HG03097 (cell line): ENCODE data around the gene LRRC40.
A peak's percentile ranks its signal among the peaks of the same experiment; 100 is the strongest.
"Not testable (repeated sequence)": the region's sequence is repeated elsewhere in the genome, so short reads cannot be mapped to it uniquely, and the experiment has no call there.

Source experiments
- ATAC-seq: cut with Tn5 transposase; IDR thresholded peaks from one replicate; pipeline ENCODE4 v1.9.1; 2021; ENCODE audit not compliant: unreplicated experiment, low FRiP score

LRRC40 gene

DNA sequence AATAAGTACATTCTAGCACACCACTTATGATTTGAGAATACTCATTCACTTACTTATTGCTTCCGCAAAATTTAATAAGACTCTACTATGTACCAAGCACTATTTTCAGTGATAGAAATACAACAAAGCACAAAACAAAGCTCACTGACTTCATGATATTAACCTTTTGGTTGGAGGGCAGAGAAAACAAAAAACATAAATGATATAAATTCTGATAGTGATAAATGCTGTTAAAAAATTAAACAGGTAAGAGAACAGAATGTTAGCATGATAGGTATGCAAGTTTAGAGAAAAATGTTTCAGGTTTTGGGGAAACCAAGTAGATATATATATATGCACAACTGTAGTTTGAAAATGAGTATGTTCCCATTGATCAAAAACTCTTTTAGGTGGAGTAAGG lies 1.2 kb downstream of the LRRC40 start:
- ATAC-seq: no peak

GRCh38 chr1:70202173-70202758 lies 3.1 kb downstream of the LRRC40 start:
- ATAC-seq: no peak

DNA sequence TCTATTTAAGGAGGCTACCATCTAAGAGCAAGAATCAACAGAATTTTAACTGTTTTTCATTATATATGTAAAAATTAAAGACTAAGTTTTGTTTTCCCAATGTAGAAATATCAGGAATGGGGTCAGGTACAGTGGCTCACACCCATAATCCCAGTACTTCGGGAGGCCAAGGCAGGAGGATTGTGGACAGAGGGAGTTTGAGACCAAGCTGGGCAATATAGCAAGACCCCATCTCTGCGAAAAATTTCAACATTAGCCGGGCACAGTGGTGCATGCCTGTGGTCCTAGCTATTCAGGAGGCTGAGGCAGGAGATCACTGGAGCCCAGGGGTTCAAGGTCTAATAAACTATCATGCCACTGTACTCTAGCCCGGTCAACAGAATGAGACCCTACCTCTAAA lies 5.3 kb downstream of the LRRC40 start:
- ATAC-seq: no peak

- no peak for ATAC-seq
These were observed 9.0 kb downstream of the LRRC40 start for GRCh38 chr1:70196333-70196732.

DNA sequence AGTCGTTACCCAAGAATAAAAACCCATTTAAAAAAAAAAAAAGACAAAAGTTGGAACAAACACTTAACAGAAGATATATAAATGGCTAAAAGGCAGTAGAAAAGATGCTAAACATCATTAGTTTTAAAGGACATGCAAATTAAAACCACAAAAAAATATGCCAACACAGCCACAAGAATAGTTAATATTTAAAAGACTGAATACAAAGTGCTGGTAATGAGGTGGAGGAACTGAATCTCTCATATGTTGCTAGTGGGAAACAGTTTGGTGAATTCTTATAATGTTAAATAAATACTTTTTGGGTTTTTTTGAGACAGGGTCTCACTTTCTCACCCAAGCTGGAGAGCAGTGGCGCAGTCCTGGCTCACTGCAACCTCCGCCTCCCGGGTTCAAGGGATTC lies 10.0 kb downstream of the LRRC40 start:
- peak; percentile 73 for ATAC-seq

- no peak for ATAC-seq
These were observed 10.8 kb downstream of the LRRC40 start for GRCh38 chr1:70194601-70195000.

- not testable (repeated sequence) for ATAC-seq
These were observed 12.9 kb downstream of the LRRC40 start for GRCh38 chr1:70192446-70192845.

- ATAC-seq: no peak
These were observed 15.2 kb downstream of the LRRC40 start for GRCh38 chr1:70190180-70190579.

DNA sequence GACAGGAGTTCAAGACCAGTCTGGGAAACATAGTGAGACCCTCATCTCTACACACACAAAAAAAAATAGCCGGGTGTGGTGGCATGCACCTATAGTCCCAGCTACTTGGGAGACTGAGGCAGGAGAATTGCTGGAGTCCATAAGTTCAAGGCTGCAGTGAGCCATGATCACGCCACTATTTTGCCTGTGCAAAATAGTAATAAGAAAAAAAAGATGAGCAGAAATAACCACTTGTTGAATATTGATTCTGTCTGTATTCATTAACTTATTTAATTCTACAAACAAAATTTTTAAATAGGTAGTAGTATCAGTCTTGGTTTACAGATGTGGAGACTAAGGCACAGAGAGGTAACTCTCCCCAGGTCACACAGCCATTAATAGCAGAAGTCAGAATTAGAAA lies 16.9 kb downstream of the LRRC40 start:
- no peak for ATAC-seq

DNA sequence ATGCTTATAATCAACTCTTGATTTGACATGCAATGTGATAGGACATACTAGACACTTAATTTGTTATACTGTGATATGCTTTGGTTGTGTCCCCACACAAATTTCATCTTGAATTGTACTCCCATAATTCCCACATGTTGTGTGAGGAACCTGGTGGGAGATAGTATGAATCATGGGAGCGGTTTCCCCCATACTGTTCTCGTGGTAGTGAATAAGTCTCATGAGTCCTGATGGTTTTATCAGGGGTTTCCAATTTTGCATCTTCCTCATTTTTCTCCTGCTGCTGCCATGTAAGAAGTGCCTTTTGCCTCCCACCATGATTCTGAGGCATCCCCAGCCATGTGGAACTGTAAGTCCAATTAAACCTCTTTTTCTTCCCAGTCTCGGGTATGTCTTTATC lies 20.2 kb downstream of the LRRC40 start:
- ATAC-seq: not testable (repeated sequence)

GRCh38 chr1:70171512-70171911 lies 33.9 kb downstream of the LRRC40 start:
- ATAC-seq: no peak

DNA sequence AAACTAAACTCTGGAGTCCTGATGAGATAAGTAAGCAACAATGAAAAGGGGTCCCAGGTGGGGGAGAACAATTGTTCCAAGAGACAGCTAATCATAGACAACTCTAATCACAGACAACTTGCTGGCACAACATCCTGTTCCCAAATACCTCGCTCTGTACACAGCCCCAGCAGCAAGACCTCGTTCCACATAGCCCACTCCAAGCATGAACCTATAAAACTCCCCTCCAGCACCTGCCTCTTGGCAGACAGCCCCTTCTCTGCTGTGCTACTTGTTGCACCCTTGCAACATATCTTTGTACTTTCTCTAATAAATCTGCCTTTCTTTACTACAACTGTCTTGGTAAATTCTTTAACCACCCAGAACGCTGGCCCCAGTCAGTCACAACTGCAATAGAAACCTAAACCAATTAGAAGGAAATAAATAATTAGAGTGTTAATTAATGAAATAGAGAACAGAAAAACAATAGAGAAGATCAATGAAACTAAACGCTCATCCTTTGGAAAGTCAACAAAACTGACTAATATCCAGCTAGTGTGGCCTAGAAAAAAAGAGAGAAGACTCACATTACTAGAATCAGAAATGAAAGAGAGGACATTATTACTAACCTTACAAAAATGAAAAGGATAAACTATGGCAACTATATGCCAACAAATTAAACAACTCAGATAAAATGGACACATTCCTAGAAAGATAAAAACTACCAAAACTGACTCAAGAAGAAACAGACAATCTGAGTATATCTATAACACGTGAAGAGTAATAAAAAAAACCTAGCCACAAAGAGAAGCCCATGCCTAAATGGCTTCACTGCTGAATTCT lies 36.1 kb downstream of the LRRC40 start:
- ATAC-seq: no peak

DNA sequence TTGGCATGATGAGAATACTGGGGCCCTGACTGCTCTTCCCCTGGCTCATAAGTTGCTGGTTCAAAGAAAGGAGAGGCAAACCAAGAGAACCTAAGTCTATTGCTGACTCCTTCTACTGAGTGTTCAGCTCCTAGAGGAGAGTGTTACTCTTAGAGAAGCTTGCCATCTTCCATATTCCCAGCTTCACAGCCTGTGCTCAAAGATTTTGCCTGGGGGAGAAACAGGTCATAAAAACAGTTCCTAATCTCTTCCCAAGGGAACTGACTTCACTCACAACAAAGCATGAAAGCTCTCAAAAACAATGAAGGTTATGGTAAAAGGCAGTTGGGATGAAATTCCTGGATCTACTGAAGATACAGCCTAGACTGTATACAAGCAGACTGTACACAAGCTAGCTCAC lies 37.1 kb downstream of the LRRC40 start:
- no peak for ATAC-seq

DNA sequence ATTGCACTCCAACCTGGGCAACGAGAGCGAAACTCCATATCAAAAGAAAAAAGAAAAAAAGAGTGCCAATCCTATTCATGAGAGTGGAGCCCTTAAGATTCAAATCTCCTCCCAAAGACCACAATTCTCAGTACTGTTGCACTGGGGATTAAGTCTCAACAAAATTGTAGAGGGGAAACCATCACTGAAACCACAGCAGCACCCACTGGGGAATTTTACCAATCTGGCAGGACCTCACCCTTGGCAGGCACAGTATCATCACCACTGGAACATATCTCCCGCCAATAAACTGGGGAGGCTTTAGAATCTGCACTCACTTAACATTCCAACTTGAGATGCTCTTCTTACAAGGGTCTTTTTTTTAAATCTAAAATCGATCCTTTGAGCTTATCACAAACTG lies 41.0 kb downstream of the LRRC40 start:
- no peak for ATAC-seq

- ATAC-seq: no peak
These were observed 48.8 kb downstream of the LRRC40 start for GRCh38 chr1:70156529-70157120.

DNA sequence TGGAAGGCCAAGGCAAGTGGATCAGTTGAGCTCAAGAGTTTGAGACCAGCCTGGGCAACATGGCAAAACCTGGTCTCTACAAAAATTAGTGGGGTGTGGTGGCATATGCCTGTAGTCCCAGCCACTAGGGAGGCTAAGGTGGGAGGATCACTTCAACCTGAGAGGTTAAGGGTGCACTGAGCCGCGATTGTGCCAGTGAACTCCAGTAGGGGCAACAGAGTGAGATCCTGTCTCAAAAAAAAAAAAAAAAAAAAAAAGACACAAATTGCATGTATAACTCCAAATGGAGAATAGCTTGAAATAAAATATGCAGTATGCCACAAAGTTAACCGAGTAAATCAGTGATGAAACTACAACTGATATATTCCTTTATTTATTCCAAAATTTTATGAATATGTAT lies 51.6 kb downstream of the LRRC40 start:
- no peak for ATAC-seq

- ATAC-seq: no peak
These were observed 54.9 kb downstream of the LRRC40 start for GRCh38 chr1:70150444-70150843.

- no peak for ATAC-seq
These were observed 58.9 kb downstream of the LRRC40 start for GRCh38 chr1:70146488-70146887.

GRCh38 chr1:70143048-70143659 lies 62.2 kb downstream of the LRRC40 start:
- no peak for ATAC-seq

- no peak for ATAC-seq
These were observed 63.3 kb downstream of the LRRC40 start for GRCh38 chr1:70142075-70142474.

- no peak for ATAC-seq
These were observed 64.5 kb downstream of the LRRC40 start for GRCh38 chr1:70140894-70141293.

DNA sequence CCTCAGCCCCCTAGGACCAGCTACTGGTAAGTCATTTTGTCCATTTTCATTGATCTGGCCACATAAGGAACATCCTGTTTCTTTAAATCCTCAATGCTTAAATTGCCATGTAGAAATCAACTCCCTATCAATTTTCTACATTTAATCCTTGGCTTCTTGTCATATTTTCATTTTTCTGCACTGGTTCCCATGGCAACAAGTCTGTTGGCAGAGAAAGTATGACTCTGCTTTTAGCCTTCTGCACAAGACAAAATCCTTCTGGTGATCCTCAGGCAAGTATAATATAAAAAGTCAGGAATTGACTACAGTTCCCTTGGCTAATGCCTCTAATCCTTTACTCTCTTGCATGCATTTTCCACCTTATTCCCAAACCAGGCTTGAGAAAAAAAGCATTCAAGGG lies 65.0 kb downstream of the LRRC40 start:
- ATAC-seq: no peak
